D721Med (cell line): ENCODE data around the gene TRRAP.
"Not testable (repeated sequence)": the region's sequence is repeated elsewhere in the genome, so short reads cannot be mapped to it uniquely, and the experiment has no call there.

ENCODE experiments used
- DNase-seq: peaks from one replicate; pipeline ENCODE4 v3.0.0; 2011; ENCODE audit warnings: low spot score; ENCODE audit not compliant: insufficient read length
- FAIRE-seq: peaks from 2 replicates; lab custom pipeline; 2011; peaks lifted over from hg19 to GRCh38; lab: Jason Lieb, UNC
- TF ChIP-seq, protein P1 (sequence below): IDR thresholded peaks from 2 replicates; pipeline ENCODE4 v1.5.1; 2012; ENCODE audit warnings: mild to moderate bottlenecking, control low read depth; ENCODE audit not compliant: insufficient read depth; ENCODE audit errors: missing control alignments

The TRRAP gene

DNA sequence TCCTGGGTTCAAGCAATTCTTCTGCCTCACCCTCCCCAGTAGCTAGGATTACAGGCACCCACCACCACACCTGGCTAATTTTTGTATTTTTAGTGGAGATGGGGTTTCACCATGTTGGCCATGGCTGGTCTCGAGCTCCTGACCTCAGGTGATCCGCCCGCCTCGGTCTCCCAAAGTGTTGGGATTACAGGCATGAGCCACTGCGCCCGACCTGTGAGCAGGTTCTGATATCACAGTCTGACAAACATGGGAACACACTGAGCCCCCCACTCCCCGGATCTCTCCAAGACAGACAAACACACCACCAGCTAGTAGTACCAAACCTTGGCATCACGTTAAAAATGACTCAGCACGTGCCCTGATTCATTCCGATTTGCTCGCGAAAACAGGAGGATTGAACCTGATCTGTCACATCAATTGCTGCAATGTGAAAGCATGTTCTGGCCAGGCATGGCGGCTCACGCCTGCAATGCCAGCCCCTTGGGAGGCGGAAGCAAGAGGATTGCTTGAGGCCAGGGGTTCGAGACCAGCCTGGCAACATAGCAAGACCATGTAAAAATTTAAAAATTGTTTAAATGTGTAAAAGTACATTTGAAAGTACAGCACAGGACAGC, 159.1 kb downstream of the TRRAP start:
- DNase-seq (no peak), FAIRE-seq (no peak)
- TF ChIP-seq, protein P1, sequence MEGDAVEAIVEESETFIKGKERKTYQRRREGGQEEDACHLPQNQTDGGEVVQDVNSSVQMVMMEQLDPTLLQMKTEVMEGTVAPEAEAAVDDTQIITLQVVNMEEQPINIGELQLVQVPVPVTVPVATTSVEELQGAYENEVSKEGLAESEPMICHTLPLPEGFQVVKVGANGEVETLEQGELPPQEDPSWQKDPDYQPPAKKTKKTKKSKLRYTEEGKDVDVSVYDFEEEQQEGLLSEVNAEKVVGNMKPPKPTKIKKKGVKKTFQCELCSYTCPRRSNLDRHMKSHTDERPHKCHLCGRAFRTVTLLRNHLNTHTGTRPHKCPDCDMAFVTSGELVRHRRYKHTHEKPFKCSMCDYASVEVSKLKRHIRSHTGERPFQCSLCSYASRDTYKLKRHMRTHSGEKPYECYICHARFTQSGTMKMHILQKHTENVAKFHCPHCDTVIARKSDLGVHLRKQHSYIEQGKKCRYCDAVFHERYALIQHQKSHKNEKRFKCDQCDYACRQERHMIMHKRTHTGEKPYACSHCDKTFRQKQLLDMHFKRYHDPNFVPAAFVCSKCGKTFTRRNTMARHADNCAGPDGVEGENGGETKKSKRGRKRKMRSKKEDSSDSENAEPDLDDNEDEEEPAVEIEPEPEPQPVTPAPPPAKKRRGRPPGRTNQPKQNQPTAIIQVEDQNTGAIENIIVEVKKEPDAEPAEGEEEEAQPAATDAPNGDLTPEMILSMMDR = no peak

GRCh38 chr7:99038086-99038855, 159.9 kb downstream of the TRRAP start:
- no peak for FAIRE-seq
- no peak for DNase-seq
- TF ChIP-seq, protein P1 = no peak

GRCh38 chr7:99039384-99039891, 161.1 kb downstream of the TRRAP start:
- TF ChIP-seq, protein P1 = no peak
- FAIRE-seq (no peak), DNase-seq (no peak)

- FAIRE-seq (no peak), DNase-seq (peak; percentile 90)
- TF ChIP-seq, protein P1 = peak; percentile 85
Observed at GRCh38 chr7:99040104-99040958, 162.0 kb downstream of the TRRAP start.

GRCh38 chr7:99041526-99041925, 163.2 kb downstream of the TRRAP start:
- TF ChIP-seq, protein P1 = no peak
- DNase-seq (no peak), FAIRE-seq (no peak)

DNA sequence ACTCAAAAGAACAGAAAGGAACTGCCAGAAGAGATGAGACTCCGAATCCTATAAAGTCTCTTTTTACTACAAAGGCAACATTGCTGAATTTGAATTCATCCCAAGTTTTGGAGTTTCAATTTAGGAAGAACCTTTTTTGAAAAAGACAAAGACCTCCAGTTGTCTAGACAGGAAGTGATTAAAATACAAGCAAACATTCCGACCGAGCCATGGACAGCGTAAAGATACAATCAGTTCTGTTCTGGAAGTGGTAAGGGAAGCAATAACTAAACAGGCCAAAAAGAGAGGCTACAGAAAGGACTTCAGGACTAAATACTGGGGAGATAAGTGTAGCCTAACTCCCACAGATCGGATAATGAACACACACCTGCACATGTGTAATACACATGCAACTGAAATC, 164.6 kb downstream of the TRRAP start:
- TF ChIP-seq, protein P1 = no peak
- DNase-seq (no peak), FAIRE-seq (no peak)

GRCh38 chr7:99044858-99045257, 166.5 kb downstream of the TRRAP start:
- not testable (repeated sequence) for DNase-seq, FAIRE-seq

DNA sequence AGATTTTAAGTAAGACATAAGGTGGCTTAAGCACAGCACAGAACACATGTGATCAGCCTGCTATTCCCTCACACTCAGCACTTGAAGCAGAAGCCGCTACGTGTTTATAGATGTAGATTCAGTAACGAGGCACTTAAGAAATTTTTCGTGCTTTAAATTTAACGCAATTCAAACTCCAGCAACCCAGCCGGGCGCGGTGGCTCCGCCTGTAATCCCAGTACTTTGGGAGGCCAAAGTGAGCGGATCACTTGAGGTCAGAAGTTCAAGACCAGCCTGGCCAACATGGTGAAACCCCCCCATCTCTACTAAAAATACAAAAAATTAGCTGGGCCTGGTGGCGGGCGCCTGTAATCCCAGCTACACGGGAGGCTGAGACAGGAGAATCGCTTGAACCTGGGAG, 167.9 kb downstream of the TRRAP start:
- DNase-seq, FAIRE-seq: not testable (repeated sequence)
